SK-N-SH (cell line): ENCODE data around the gene NFIA. TPM values are rescaled to one million over a fixed set of nuclear protein-coding genes. Genes with fewer than 3 reads are reported as not detected.
"Not testable (repeated sequence)": the region's sequence is repeated elsewhere in the genome, so short reads cannot be mapped to it uniquely, and the experiment has no call there.

Experiments used
- CTCF ChIA-PET: fragments of 300-600, 350-600 bp; formaldehyde crosslinking; extraction: SDS; loops from one replicate; lab custom pipeline; 2021; lab: Yijun Ruan, JAX
- POLR2A ChIA-PET: fragments of 350-600 bp; sonication (Branson Sonifier 250); formaldehyde crosslinking; extraction: SDS; loops from one replicate; lab custom pipeline; 2020; ENCODE audit warnings: antibody characterized with exemption, inconsistent platforms; lab: Yijun Ruan, JAX
- DNase-seq: peaks from one replicate; pipeline ENCODE4 v3.0.0; 2012
- H2AFZ ChIP-seq: fragments of 200-600 bp; sonication (generic); 2 replicates; pipeline ENCODE4 v1.8.1; 2016; ENCODE audit warnings: antibody characterized with exemption, mild to moderate bottlenecking, low read depth
- H3F3A ChIP-seq: fragments of 200-600 bp; sonication (generic); replicated peaks from 2 replicates; pipeline ENCODE3; 2016; ENCODE audit warnings: antibody characterized with exemption, mild to moderate bottlenecking; ENCODE audit not compliant: insufficient read depth
- H3K27ac ChIP-seq, 2 experiments: fragments of 200-500 bp in 1 of 2; fragments of 200-600 bp in 1 of 2; sonication (Bioruptor generic) in 1 of 2; sonication (generic), shearing (Covaris generic) in 1 of 2; 2 replicates each; pipeline versions ENCODE4 v1.5.1 to v1.6.1; 2014 to 2016; ENCODE audit warnings: low read depth in 2 of 2, inconsistent platforms in 1 of 2, low read length in 1 of 2, mild to moderate bottlenecking in 1 of 2, mixed read lengths in 1 of 2
- H3K27me3 ChIP-seq: fragments of 200-600 bp; sonication (generic), shearing (Covaris generic); 2 replicates; pipeline ENCODE4 v1.6.1; 2016; ENCODE audit warnings: mixed run types; ENCODE audit not compliant: insufficient read depth
- H3K36me3 ChIP-seq, 2 experiments: fragments of 200-500 bp in 1 of 2; fragments of 200-600 bp in 1 of 2; sonication (Bioruptor generic) in 1 of 2; sonication (generic) in 1 of 2; replicated peaks in 1 of 2; 2 replicates each; pipeline versions ENCODE3 to v1.5.1; 2014 to 2016; ENCODE audit warnings: low read length in 1 of 2, mild to moderate bottlenecking in 1 of 2; ENCODE audit not compliant: insufficient read depth in 2 of 2, control insufficient read depth in 1 of 2
- H3K4me1 ChIP-seq, 2 experiments: fragments of 200-500 bp in 1 of 2; fragments of 200-600 bp in 1 of 2; sonication (Bioruptor generic) in 1 of 2; sonication (generic), shearing (Covaris generic) in 1 of 2; 2 replicates each; pipeline versions ENCODE4 v1.5.1 to v1.6.1; 2014 to 2016; ENCODE audit warnings: low read depth in 1 of 2, low read length in 1 of 2, mixed run types in 1 of 2; ENCODE audit not compliant: insufficient read depth in 2 of 2, control insufficient read depth in 1 of 2
- H3K4me2 ChIP-seq: fragments of 200-600 bp; sonication (generic), shearing (Covaris generic); 2 replicates; pipeline ENCODE4 v1.6.1; 2017; ENCODE audit warnings: mixed run types
- H3K4me3 ChIP-seq, 2 experiments: fragments of 200-500 bp in 1 of 2; fragments of 200-600 bp in 1 of 2; sonication (Bioruptor generic) in 1 of 2; sonication (generic), shearing (Covaris generic) in 1 of 2; 2 replicates each; pipeline versions ENCODE4 v1.5.1 to v1.8.1; 2014 to 2016; ENCODE audit warnings: low read depth in 2 of 2, inconsistent platforms in 1 of 2, low read length in 1 of 2, mild to moderate bottlenecking in 1 of 2, mixed read lengths in 1 of 2, moderate library complexity in 1 of 2
- H3K79me2 ChIP-seq: fragments of 200-600 bp; sonication (generic); 2 replicates; pipeline ENCODE4 v1.8.1; 2017; ENCODE audit warnings: mild to moderate bottlenecking; ENCODE audit not compliant: insufficient read depth
- H3K9ac ChIP-seq: fragments of 200-600 bp; sonication (generic); 2 replicates; pipeline ENCODE4 v1.6.1; 2017; ENCODE audit warnings: mixed run types
- H3K9me2 ChIP-seq: fragments of 200-600 bp; sonication (generic); 2 replicates; pipeline ENCODE4 v1.6.1; 2017; ENCODE audit warnings: mixed run types
- H3K9me3 ChIP-seq: fragments of 200-600 bp; sonication (generic); 2 replicates; pipeline ENCODE4 v1.6.1; 2017; ENCODE audit warnings: mixed run types, mild to moderate bottlenecking, moderate library complexity
- H4K20me1 ChIP-seq: fragments of 200-600 bp; sonication (generic); 2 replicates; pipeline ENCODE4 v1.6.1; 2017; ENCODE audit warnings: mild to moderate bottlenecking, mixed run types; ENCODE audit not compliant: insufficient read depth
- CHD2 ChIP-seq: fragments of 150-350 bp; IDR thresholded peaks from 2 replicates; pipeline ENCODE4 v1.6.1; 2018; ENCODE audit warnings: low read length; ENCODE audit not compliant: partially characterized antibody
- GATA2 ChIP-seq: sonication (generic); formaldehyde crosslinking; IDR thresholded peaks from 2 replicates; pipeline ENCODE4 v1.5.0; 2020; ENCODE audit warnings: mild to moderate bottlenecking, missing genetic modification reagents
- IRF3 ChIP-seq: fragments of 150-350 bp; IDR thresholded peaks from 2 replicates; pipeline ENCODE4 v1.6.1; 2016; ENCODE audit warnings: mild to moderate bottlenecking, low read depth, low read length
- JUND ChIP-seq: IDR thresholded peaks from 2 replicates; pipeline ENCODE4 v1.4.0; 2012
- POLR2AphosphoS5 ChIP-seq: IDR thresholded peaks from 2 replicates; pipeline ENCODE4 v1.6.1; 2012; ENCODE audit warnings: low read depth, low read length
- RCOR1 ChIP-seq: fragments of 150-350 bp; IDR thresholded peaks from 2 replicates; pipeline ENCODE4 v1.6.1; 2017; ENCODE audit warnings: antibody characterized with exemption, low read length
- RXRA ChIP-seq: IDR thresholded peaks from 2 replicates; pipeline ENCODE4 v1.4.0; 2012; ENCODE audit warnings: low read depth, mild to moderate bottlenecking, borderline replicate concordance
- TAF1 ChIP-seq: IDR thresholded peaks from 2 replicates; pipeline ENCODE4 v1.6.1; 2012; ENCODE audit warnings: low read depth, mild to moderate bottlenecking, low read length, moderate library complexity, borderline replicate concordance
- TCF12 ChIP-seq: IDR thresholded peaks from 2 replicates; pipeline ENCODE4 v1.4.0; 2012
- YY1 ChIP-seq: IDR thresholded peaks from 2 replicates; pipeline ENCODE4 v1.4.0; 2012; ENCODE audit warnings: low read depth, mild to moderate bottlenecking
- WGBS: methylation state at CpG from one replicate; pipeline ENCODE4 v1.1.6; 2017; ENCODE audit warnings: low lambda C conversion rate; 5-methylcytosine and 5-hydroxymethylcytosine counted together
- polyA plus RNA-seq, 3 experiments: library from polyadenylated mRNA; depleted of rRNA; stranded (reverse); fragments of >200 nt; gene quantifications; 2 replicates each; pipeline ENCODE4 v1.2.3, GENCODE V29; 2012
- TF ChIP-seq, protein P1 (sequence below): IDR thresholded peaks from 2 replicates; pipeline ENCODE4 v1.4.0; 2012; ENCODE audit warnings: low read depth, borderline replicate concordance
- TF ChIP-seq, protein P2 (sequence below): fragments of 150-350 bp; IDR thresholded peaks from 2 replicates; pipeline ENCODE4 v1.6.1; 2017; ENCODE audit warnings: antibody characterized with exemption, low read length, low read depth, borderline replicate concordance
- TF ChIP-seq, protein P3 (sequence below): IDR thresholded peaks from 2 replicates; pipeline ENCODE4; 2012

The NFIA gene
- polyA plus RNA-seq, 1 of the 3 experiments (the other 2 are of a cell fraction), result 3.3 TPM

DNA sequence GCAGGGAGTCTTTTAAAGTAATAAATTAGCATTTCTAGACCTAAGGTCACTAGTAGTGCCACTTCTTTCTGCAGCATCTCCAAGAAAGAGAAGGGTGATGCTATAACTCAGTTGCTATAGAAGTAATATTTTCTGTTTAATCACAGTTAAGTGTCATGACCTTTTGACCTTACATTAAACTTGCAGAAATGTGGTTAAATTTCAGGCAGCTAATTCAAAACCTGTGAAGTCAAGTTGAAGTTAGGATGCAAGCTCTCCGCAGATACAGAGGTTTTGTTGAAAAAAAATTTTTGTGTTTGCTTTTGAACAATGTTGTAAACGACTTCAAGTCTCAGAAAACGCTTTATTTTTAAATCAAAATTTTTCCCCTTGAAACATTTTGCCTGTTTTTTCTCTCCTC lies 193.9 kb downstream of the NFIA start (continued):
- TF ChIP-seq CHD2, result no peak
- TF ChIP-seq, protein P1, sequence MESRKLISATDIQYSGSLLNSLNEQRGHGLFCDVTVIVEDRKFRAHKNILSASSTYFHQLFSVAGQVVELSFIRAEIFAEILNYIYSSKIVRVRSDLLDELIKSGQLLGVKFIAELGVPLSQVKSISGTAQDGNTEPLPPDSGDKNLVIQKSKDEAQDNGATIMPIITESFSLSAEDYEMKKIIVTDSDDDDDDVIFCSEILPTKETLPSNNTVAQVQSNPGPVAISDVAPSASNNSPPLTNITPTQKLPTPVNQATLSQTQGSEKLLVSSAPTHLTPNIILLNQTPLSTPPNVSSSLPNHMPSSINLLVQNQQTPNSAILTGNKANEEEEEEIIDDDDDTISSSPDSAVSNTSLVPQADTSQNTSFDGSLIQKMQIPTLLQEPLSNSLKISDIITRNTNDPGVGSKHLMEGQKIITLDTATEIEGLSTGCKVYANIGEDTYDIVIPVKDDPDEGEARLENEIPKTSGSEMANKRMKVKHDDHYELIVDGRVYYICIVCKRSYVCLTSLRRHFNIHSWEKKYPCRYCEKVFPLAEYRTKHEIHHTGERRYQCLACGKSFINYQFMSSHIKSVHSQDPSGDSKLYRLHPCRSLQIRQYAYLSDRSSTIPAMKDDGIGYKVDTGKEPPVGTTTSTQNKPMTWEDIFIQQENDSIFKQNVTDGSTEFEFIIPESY, result no peak
- no peak for TF ChIP-seq RCOR1

DNA sequence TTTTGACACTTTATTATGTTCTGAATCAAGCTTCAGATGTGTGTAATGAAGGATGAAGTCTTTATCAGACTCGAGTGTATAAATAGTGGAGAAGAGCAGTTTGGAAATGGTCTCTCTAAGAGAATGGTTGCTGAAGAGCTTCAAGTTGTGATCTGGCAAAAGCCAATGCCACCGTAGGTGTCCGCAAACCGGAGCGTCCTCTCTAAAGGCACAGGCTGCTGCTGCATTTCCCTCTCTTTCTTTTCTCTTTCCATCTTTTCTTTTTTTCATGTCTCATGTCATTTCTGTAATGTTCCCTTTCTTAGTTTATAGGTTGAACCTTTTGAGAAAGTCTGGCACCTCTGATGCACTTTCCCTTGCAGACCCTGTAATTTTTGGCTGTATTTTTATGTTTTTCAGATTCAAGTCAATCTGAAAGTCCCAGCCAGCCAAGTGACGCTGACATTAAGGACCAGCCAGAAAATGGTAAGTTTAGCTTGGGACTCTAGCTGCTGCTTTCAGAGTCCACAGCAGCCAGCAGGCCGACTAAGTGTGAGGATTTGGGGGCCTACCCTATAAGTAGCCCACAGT lies 194.8 kb downstream of the NFIA start:
- Histone ChIP-seq H4K20me1 (no peaks in the 10 kb centered on the region), H3K9me3 (no peaks in the 10 kb centered on the region), H3K9me2 (no peaks in the 10 kb centered on the region), H3K79me2 (no peaks in the 10 kb centered on the region), H3K9ac (no peak overlapping the region), H3F3A (no peaks in the 10 kb centered on the region), H3K4me3 (no peak overlapping the region), H3K27me3 (no peaks in the 10 kb centered on the region), H3K36me3 (no peaks in the 10 kb centered on the region)
- ChIA-PET POLR2A (no interaction called here), CTCF (interaction anchor here (1.3 kb wide), 1 partner anchor 227 kb away, joined by 5 read pairs; no protein-coding TSS in a partner anchor)
- 82% methylated on average over 7 of the region's 7 CpGs for WGBS
- no peak for DNase-seq
- TF ChIP-seq JUND, result no peak
- no peak for TF ChIP-seq POLR2AphosphoS5
- TF ChIP-seq TAF1, result no peak
- TF ChIP-seq, protein P2, sequence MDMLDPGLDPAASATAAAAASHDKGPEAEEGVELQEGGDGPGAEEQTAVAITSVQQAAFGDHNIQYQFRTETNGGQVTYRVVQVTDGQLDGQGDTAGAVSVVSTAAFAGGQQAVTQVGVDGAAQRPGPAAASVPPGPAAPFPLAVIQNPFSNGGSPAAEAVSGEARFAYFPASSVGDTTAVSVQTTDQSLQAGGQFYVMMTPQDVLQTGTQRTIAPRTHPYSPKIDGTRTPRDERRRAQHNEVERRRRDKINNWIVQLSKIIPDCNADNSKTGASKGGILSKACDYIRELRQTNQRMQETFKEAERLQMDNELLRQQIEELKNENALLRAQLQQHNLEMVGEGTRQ, result no peak
- no peak for TF ChIP-seq GATA2 (CRISPR knock-in tag)
- TF ChIP-seq IRF3, result no peak
- TF ChIP-seq, protein P3, sequence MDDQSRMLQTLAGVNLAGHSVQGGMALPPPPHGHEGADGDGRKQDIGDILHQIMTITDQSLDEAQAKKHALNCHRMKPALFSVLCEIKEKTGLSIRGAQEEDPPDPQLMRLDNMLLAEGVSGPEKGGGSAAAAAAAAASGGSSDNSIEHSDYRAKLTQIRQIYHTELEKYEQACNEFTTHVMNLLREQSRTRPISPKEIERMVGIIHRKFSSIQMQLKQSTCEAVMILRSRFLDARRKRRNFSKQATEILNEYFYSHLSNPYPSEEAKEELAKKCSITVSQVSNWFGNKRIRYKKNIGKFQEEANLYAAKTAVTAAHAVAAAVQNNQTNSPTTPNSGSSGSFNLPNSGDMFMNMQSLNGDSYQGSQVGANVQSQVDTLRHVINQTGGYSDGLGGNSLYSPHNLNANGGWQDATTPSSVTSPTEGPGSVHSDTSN, result no peak
- TF ChIP-seq YY1, result no peak
- no peak for TF ChIP-seq RXRA
- no peak for TF ChIP-seq TCF12
- TF ChIP-seq, all 33 proteins: peak for 0
- H2AFZ ChIP-seq, result no peak overlapping the region
- H3K4me1 ChIP-seq, result peaks cover 0 to 5% of the 10 kb centered on the region in 2 experiments; a peak in 2 of 4 replicates
- H3K27ac ChIP-seq, result no peak overlapping the region
- no peak overlapping the region for H3K4me2 ChIP-seq

- CTCF ChIA-PET, H3K4me1 ChIP-seq, H3K36me3 ChIP-seq, H3K4me3 ChIP-seq, H3K79me2 ChIP-seq, H3K9me3 ChIP-seq, H3K27ac ChIP-seq, H2AFZ ChIP-seq, H3K4me2 ChIP-seq, H3K9ac ChIP-seq, H3K9me2 ChIP-seq, DNase-seq, POLR2A ChIA-PET, H3K27me3 ChIP-seq, H3F3A ChIP-seq, H4K20me1 ChIP-seq: not testable (repeated sequence)
- WGBS, result 96% methylated on average over 8 of the region's 8 CpGs
Measured at GRCh38 chr1:61278503-61278902, 196.1 kb downstream of the NFIA start.
